IPS DF 4.7 (cell line): ENCODE measurements around the gene UBN1.

Experiments used
- DNase-seq: peaks from one replicate; pipeline ENCODE4 v3.0.0-alpha.2; 2013; ENCODE audit warnings: low spot score; ENCODE audit errors: extremely low read depth

The UBN1 gene

DNA sequence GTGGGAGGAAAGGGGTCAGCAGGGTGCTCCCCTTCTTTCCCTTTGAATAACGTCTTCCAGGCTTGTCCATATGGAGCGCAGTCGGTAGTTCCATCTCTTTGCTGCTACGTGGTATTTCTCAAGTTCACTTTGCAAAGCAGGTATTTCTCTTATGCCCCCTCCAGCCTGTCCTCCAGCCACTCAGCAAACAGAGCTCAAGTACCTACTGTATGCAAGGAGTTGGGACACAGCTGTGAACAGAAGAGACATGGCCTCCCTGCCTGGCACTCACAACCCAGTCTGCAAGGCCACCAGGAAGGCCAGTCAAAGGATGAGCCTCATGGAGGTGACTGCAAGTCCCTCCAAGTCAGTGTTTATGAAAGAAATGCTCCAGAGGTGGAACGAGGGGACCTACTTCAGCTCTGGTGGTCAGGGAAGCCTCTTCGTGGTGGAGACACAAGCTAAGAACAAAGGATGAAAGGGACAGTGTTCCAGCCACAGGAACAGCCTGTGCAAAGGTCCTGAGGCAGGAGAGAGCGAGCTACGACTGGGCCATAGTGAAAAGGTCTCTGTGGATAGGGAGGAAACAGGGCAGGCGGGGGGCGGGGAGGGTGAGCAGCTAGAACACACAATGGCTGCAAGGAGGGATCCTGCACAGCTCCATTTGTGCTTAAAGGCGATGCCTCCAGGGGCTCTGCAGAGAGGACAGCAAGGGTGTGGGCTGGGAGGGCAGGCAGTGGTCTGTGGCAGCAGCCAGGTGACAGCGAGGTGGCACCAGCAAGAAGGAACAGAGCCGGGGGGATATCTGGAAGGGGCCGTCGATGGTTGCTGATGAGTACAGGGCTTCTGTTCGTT lies 57.0 kb downstream of the UBN1 start:
- no peak for DNase-seq

DNA sequence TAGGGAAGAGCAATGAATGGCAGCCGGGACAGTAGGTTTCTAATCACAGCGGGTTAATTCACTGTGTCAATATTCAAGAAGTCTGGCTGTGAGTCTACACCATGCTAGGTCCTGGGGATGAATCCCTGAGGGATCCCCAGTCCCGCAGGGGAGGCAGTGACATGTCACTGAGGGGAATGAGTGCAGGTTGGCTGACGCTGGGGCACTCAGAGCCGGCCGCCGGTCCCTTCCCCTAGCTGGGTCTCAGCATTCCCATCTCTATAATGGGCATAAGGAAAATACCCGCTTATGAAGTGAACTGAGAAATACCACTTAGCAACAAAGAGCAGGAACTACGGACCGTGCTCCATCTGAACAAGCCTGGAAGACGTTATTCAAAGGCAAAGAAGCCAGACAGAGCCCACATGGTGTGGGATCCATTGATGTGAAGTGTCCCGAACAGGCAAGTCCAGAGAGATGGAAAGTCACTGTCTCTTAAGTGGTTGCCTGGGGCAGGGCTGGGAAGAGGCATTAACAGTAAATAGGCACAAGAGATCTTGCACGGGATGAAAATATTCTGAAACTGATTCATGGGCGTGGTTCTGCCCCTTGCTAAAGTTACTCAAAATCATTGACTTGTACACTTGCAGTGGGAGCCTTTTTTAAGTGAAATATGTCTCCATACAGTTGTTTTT lies 57.8 kb downstream of the UBN1 start:
- DNase-seq = no peak

- no peak for DNase-seq
Measured at GRCh38 chr16:4908854-4909401, 61.6 kb downstream of the UBN1 start.

GRCh38 chr16:4909825-4910224 lies 62.5 kb downstream of the UBN1 start:
- no peak for DNase-seq

DNA sequence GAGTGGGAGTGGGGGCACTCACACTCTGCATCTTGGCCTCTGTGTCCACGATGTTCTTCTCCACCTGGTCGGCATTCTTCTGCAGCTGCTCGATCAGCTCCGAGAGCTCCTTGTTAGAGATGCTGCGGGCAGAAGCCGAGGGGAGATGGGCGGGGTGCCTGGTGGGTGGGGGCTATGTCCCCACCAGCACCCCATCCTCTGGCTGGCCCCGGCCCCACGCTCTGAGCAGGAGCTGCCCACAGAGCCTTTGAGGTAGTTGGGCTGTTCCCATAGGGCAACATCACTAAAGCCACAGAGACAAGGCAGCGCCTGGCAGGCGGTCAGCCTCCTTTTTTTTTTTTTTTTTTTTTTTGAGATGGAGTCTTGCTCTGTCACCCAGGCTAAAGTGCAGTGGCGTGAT lies 63.5 kb downstream of the UBN1 start:
- no peak for DNase-seq

DNA sequence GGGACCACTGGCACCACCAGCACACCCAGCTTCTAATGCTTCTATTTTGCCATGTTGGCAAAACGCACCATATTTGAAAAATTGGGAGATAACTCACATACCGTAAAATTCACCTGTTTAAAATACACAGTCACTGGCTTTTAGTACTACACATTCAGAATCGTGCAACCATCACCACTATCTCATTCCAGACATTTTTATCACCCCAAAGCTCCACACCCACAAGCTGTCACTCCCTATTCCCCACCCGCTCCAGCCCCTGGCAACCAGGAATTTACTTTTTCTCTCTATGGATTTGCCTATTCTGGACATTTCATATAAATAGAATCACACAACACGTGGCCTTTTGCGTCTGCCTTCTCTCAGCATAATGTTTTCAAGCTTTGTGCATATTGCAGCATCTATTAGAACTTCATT lies 64.7 kb downstream of the UBN1 start:
- DNase-seq = no peak

DNA sequence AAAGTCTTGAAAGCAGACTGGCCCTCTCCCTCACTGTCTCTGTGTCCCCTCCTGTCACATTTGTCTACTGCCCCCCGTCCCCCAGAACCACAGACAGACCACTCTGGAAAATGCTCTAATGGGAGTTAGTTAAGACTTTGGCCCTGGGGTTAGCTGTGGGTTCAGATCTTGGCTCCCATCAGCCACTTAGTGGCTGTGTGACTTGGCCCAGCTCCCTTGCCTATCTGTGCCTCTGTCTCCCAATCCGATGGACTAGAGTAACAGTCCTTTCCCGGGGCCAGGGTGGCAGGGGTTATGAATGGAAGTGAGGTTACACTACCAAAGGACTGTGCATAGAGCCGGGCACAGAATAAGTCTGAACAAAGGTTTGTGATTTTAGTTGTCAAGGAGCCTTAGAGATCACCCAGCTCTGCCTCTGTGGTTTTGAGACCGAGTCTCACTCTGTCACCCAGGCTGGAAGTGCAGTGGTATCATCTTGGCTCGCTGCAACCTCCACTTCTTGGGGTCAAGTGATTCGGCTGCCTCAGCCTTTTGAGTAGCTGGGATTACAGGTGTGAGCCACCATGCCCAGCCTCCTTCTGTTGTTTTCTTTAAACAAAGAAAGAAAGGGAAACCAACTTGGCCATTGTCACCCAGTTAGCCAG lies 66.0 kb downstream of the UBN1 start:
- DNase-seq = no peak

- no peak for DNase-seq
Measured at GRCh38 chr16:4913774-4914525, 66.7 kb downstream of the UBN1 start.

- no peak for DNase-seq
Measured at GRCh38 chr16:4914528-4915225, 67.4 kb downstream of the UBN1 start.

DNA sequence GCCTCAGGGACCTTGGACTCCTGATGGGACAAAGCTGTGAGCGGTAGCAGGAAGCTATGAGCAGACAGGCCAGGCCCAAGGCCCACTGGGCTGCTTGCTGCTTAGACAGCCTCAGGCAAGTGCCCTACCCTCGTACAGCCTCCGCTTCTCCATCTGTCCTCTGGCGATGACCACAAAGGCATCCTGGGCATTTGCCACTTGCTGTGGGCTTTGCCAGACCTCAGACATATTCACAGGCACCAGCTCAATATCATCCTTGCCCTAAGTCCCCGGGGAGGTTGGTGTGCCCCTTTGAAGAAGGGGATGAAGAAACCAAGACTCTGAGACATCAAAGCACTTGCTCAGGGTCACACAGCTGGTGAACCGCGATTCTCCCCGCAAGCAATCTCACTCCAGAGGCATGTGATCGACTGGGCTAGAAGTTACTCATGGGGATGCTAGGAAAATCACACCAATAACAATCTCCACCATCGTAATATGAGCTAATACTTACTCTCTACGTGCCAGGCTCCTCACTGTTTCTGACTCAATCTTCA lies 68.0 kb downstream of the UBN1 start:
- no peak for DNase-seq

- DNase-seq = no peak
Measured at GRCh38 chr16:4917117-4917516, 69.8 kb downstream of the UBN1 start.

- no peak for DNase-seq
Measured at GRCh38 chr16:4918781-4919251, 71.5 kb downstream of the UBN1 start.

DNA sequence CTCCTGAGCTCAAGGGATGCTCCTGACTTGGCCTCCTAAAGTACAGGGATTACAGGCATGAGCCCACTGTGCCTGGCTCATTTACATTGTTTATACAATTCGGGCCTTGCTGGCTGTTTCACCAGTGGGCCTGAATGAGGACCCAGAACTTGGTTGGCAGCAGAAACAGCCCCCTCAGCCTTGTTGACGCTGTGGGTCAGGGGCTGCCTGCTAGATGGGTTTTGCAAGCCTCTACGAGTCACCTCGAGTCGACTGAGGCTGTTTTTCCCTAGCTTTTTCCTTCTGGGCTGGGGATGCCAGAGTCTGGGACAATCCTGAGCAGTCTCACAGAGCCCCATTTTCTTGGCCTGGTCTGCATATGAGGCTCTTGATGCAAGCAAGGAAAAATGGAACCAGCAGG lies 73.5 kb downstream of the UBN1 start:
- no peak for DNase-seq

DNA sequence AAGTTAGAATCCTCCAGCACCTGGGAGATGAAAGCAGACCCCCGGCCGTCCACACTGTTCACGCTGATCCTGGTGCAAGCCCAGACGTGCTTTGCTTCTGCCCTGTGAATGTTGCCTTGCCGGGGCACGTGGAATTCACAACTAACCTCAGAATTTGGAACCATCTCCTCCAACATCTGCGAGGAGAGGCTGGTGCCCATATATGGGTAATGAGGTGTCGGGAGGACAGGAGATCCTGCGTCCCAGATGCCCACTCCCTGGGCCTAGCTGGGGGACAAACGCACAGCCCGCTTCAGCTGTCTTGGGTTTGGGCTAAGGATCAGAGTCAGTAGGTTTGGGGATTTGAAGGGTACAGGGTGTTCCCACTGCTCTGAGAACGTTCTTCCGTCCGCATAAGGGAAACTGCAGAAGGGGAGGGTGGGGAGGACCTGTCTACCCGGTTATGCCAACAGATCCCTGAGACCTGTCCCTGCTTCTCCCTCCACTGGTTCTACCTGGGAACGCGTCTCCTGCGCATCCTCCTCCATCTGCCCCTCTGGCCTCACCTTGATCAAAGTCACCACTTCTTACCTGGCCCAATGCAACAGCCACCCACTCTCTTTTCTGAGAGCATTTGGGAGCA lies 75.6 kb downstream of the UBN1 start:
- DNase-seq = no peak

- no peak for DNase-seq
Measured at GRCh38 chr16:4923853-4924252, 76.6 kb downstream of the UBN1 start.

GRCh38 chr16:4924593-4925292 lies 77.5 kb downstream of the UBN1 start:
- no peak for DNase-seq

DNA sequence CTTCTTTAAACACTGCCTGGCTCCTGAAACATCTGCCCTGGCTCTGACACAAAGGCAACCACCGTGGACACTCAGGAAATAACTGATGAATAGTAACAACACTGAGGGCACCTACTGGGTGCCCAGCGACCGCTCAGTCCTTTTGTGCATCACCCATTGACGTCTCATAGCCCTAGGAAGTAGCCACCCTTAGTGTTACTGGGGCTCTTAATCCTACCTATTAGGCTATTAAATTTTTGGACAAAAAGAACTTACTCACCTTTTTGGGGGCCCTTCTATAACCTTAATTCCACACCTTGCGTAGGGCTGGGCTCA lies 78.0 kb downstream of the UBN1 start:
- DNase-seq = no peak

- no peak for DNase-seq
Measured at GRCh38 chr16:4925791-4926190, 78.5 kb downstream of the UBN1 start.

DNA sequence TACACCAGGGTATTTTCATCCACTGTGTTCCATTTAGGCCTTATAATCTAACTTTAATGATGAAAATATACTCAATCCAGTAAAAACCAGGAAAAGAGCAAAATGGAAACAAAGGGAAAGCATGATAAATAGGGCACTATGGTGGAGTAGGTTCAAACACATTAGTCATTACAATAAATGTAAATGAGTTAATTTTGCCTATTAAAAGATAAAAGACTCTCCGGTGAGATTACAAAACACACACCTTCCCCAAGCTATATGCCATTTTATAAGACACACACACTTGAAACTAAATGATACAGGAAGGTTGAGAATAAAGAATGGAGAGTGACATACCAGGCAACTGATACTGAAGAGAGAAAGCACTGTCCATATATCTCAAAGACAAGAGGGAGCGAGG lies 79.6 kb downstream of the UBN1 start:
- no peak for DNase-seq

- DNase-seq = no peak
Measured at GRCh38 chr16:4927661-4928060, 80.4 kb downstream of the UBN1 start.
